Stimulated activated CD4-positive, alpha-beta T cell treated with anti-CD3 and anti-CD28 coated beads, TNF-alpha, amount 100 ng/mL, for 48 hours (primary cell): ENCODE measurements around the gene MAST4.

ENCODE experiments used
- DNase-seq, 3 donors: peaks; one replicate each; pipeline ENCODE4 v3.0.0-alpha.2; 2020; ENCODE audit warnings: low read depth in 3 of 3

MAST4 gene

DNA sequence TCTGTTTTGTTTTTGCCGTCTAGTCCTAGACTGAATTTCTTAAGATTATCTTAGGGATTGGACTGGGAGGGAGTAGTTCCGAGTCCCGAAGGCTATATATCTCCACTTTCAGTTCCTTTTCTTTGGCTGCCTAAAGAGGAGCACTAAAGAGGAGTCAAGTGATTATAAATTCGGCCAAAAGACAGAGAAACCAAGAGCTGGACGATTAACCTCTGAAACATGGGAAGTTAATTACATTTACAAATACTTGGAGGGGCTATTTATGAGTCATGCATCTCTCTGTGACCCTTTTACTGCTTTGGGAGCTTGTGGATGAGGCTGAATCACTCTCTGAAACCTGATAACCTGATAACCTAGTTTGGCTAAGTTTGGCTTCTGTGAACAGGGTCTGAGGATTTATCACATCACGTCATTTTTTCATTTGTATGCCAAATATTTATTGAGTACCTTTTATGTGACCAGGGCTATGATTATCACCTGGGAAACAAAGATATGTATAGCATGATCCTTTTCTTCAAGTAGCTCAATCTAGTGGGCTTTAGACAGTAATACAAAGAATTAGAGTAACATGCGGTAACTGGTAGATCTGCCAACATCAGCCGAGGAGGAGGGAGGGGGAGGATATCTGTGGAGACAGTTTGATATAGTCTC lies 419.5 kb downstream of the MAST4 start:
- DNase-seq = no peak

DNA sequence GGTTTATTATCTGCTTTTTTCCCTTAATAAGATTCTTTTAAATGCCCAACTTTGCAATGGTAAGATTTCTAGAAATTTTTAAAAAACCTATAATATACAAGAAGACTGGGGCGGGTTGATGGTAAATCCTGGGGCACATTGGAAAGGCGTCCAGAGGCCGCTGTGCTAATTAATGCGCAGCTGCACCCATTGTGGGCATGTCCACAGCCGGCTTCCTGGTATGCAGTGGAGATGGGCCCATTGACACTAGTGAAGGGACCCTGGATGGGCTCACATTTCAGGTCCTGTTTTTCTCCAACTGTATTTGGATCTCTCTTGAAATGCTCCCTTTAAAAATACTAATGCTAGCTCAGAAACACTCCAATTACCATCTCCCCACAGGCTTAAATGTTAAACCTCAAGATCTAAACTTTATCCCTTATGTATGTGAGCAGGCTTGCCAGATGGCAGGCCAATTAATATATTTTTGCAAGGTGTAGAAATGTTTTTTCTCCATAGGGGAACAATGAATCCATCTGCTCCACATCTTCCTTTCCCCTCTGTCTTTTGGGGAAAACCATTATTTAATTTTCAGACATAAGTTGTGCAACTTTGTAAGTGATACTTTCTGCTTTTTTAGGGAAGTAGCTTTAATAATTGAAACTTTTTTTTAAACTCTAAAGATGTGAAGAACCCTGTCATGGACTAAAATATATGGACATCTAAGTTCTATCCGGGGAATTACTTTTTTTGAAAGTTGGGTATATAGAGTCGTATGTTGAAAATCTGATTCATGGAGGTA lies 423.1 kb downstream of the MAST4 start:
- DNase-seq = no peak

DNA sequence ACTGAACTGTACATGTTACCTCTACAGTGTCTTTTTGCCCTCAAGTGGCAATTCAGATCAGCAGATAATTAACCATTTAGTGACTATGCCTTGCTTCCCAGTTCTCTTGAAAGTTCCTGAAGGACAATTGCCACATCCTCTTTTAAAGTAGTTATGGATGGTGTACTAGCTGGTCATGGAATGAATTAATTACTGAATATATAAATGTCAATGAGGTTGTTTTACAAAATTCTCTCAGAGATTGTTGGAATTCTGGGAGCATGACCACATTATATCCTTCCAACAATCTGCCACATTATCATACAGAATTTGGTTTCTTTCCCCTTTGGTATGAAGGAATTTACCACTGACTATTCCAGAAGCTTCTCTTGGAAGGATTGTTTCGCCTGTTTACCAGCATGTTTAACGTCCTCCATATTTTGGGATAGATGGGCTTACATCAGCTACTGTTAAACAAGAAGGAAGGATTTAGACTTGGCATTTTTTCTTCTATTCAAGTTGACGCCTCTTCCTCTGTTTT lies 424.0 kb downstream of the MAST4 start:
- no peak for DNase-seq

DNA sequence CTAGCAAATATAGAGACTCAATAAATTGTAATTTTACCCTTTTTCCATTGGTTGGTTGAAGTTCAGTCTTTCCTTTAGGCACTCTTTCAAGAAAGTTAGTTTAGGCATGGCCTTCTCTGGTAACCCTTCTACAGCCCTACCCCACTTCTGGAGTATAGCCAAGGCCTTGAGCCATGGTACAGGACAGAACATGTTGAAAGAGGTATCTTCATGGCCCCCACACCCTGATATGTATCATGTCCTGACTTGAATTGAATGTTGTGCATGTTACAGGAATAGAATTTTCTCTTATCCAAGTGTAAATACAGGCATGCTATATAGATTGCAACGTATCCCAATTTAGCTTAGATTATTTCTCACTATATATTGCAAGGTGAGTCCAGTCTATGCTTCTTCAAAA lies 424.8 kb downstream of the MAST4 start:
- DNase-seq = no peak

DNA sequence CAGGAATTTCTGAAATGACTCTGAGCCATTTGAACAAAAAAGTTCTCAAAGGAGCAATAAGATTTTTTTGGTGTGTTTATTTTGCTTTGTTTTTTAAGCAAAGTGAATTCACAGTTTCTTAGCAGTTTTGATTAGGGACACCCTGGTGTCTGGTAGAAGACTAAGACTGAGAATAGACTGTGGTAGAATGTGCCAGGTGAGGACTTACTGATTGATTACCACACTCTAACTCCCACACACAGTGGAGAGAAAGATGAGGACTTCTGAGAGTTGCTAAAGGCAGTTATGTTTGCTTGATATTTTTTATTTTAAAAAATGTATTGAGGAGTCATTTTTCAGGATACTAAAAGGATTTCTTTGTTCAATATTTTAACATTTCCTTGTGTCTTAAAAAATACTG lies 425.3 kb downstream of the MAST4 start:
- DNase-seq = no peak

DNA sequence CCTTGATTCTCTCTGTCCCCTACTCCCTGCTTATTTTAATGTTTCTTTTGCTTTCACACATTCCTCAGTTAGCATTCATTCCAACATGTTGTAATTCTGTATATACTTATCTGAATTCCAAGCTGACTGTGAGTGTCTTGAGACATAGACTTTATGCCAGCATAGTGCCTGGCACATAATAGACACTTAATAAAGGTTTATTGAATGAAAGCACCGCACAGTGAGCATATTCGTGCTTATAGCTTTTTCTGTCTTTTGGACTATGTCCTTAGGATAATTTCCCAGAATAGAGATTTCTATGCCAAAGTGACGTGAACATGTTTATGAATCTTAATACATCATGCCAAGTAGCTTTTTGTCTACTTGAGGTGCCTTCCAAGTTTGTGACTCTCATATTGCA lies 425.8 kb downstream of the MAST4 start:
- DNase-seq = no peak

DNA sequence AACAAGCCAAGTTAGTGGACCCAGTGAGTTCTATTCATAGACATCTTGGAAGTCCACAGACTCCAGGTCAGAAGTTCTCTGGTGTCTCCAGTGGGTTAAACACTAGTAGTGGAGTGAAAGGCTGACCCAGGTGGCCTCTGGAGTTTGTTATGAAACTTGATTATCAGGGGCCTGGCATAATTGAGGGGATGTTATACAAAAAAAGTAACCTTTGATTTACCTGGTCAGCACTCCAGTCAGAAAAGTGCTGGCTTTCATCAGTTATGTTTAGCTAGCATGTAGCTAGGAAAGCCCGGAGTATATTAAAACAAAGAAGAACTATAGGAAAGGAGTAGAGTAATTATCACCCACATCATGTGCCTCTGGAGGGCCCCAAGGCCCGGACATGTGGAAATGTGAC lies 429.3 kb downstream of the MAST4 start:
- DNase-seq = no peak

DNA sequence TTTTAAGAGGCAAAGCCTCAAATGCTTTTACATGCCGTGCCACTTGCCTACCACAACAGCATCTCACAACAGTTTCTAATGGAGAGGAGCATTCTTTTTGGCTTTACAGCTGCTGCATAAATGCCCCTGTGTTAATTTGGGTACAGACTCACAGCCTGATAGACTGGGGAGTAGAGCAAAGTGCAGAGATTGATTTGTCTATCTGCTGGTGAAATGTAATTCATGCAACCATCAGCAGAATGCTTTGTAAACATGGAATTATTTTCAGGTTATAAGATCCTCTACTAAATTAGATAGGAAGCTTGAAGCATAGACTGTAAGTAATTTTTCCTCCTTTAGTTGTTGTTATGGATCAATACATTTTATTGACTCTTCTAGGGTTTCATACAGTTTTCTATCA lies 430.1 kb downstream of the MAST4 start:
- DNase-seq = no peak

DNA sequence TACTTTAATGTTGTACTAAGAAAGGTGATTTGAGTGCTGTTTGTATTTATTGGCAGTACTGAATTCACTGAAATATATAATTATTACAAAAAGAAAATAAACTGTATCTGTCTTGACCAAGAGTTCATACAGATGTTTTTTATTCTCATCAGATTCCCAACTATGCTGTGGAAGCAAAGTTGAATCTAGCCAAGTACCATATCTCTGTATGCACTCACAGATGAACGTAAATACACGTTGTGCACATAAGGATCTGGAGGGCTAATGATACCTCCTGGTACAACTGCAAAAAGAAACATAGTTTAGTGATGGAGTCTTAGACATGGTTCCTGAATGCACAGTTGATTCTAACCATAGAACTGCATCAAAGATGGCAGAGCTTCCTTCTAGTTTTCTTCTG lies 431.0 kb downstream of the MAST4 start:
- DNase-seq = no peak

DNA sequence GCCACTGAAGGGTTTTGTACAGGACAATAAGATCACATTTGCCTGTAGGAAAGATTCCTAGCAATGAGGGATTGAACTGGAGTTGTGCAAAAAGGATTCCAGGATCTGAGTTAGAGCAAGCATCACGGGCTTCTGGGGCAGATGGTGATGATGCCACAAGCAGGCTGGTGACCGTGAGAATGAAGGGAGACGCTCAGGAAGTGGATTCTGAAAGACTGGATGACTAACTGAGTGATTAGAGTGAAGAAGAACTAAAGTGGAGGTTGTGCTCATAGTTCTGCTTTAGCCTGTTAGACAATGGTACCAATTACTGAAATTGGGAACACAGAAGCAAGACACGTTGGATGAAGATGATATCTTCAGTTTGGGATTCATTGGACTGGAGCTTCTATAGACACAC lies 432.2 kb downstream of the MAST4 start:
- no peak for DNase-seq

DNA sequence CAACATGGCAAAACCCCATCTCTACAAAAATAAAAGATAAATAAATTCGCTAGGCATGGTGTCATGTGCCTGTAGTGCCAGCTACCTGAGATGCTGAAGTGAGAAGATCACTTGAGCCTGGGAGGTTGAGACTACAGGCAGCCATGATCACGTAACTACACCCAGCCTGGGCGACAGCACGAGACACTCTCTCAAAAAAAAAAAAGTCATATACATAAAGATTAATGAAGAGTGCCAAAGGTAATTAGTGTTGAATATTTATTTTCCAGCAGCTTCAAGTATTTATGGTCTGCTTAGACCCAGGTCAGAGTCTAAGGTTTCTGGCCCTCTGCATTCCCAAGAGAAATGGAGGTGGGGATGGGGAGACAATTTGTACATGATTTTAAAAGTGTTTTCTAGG lies 432.7 kb downstream of the MAST4 start:
- DNase-seq = no peak

DNA sequence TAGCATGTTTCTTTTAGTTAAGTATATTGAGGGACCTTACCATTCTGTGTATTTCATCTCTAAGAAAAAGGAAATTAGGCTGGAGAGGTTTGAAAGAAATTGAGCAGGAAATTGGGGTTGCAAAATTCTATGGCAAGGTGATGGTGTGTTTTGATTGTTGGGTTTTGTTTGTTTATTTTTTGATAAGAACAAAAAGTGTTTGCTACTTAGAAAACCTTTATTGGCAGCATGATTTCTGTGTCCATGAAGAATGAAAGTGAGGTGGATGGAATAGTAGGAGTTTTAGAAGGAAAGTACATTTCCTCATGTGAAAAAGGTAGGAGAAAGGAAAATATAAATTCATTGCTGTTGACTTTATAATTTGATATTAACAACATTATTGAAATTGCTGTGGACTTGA lies 433.3 kb downstream of the MAST4 start:
- no peak for DNase-seq

DNA sequence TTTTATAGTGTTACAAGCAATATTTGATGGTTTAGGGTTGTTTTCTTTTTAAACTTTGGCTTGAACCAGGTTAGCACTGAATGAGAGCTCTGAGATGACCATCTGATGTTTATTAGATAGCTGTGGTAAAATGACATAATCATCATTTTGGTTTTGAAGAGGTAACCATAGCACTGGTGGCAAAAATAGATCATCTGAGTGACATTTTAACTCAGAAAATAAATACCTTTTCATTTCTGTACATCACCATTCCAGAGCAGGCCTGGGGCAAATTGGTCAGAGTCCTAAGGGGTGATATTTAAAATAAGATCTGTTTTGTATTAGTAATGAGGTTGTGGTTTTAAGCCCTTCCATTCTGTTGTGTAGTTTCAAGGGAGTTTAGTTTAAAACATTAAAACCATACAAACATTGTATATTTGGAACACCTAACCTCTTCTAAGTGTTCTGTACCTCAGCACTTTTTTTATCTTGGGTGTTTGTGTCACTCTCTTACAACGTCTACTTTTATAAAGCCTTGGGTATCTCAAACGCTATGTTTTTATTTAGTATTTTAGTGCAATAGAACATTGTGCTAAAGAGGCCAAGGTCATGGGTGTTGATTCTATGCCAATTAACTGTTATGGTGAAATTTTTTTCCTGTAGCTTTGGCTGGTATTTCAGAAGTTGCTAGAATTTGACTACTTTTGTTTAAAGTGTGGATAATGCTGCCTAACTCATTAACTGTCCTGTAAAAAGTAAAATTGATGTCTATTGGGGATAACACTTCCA lies 434.3 kb downstream of the MAST4 start:
- no peak for DNase-seq

DNA sequence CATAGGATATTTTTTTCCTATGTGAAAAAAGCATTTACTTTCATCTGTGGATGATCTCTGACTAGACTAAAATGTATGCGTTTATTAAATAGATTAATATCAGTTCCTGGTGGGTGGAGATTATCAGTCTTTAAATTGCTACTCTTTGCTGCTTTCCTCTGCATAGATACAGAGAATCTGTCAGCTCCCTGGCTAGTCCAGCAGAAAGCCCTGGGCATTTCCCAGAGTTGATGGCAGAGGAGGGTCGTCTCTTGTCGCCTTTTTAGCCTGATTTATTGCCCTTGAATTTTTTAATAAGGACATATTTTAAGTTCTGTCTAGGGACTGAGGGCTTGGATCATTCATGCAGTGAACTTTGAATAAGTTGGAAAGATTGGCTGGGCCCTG lies 434.9 kb downstream of the MAST4 start:
- DNase-seq = no peak

DNA sequence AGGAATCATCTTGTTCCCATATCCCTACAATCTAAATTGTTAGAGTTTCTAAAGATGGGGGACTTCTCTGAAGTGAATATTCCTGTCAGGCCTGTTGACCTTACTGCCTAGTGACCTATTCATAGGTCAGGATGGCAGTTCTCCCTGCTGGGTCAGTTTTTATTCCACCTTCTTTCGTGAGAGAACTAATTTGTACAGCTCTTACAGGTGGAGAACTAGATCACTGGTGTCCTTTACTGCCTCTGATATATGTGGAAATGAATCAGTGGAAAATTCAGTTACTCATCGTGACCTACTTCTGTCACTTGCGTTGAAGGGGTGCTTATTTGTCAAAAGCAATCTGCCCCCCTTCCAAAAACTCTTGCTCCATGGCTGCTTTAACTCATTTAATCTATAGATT lies 435.5 kb downstream of the MAST4 start:
- DNase-seq = no peak

DNA sequence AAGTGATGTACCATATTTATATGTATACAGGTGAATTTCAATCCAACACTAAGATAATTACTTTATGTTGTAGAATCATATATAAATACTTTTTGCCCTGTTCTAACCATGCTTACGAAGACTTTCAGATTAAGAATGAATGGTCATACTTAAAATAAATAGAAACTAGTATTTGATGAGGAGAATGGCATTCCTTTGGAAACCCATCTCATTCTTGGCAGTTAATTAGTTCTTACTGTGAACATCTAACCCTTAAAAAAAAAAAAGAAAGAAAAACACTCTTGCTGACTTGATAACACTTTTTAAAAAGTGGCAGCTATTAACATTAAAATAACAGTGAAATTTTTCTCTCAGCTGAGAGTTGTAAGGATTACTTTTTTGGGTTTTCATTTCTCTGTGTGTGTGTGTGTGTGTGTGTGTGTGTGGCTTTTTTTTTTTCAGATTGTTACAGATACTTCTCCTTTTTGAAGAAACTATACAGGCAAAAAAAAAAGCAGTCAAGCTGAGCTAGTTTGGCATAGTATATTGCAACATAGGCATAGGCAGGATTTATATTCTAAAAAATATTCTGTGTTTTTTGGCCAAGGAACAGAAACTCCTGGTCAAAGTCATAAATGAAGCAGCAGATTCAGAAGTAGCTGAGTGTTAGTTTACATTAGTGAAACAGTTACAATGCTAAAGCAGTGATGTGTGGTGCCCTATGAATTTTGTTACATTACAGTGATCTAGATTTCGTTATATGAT lies 436.9 kb downstream of the MAST4 start:
- DNase-seq = no peak

DNA sequence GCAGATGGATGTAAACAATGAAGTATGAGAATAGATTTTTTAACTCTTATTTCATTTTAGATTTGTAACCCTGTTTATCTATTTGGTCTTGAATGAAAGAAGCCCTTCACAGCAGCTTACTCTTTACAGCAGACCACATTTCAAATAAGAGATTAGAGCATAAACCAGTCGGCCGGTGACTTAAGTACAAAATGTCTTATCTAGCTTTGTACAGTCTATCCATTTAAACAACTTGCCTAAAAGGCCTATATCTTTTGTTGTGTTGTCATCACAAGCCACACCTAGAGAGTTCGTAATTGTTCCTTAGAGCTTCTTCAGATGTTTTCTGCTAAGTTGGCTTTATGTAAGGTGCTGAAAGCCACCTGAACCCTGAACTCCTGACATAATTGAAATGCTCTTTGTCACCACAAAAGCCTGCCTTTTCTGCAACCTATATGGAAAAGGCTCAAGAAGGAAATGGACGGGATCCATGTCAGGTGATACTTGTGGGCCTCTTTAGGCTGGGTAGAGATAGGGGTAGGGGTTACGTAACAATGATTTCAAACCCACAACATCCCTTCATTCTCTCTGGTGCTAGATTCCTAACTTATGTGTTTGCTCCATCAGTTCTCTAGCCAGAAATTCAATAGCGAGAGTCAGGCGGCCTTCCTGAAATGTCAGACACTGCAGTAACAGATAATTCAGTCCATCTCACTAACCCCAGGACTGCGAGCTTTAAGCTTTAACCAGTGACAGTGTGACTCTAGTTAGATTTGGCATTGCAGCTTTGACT lies 437.9 kb downstream of the MAST4 start:
- DNase-seq = no peak

DNA sequence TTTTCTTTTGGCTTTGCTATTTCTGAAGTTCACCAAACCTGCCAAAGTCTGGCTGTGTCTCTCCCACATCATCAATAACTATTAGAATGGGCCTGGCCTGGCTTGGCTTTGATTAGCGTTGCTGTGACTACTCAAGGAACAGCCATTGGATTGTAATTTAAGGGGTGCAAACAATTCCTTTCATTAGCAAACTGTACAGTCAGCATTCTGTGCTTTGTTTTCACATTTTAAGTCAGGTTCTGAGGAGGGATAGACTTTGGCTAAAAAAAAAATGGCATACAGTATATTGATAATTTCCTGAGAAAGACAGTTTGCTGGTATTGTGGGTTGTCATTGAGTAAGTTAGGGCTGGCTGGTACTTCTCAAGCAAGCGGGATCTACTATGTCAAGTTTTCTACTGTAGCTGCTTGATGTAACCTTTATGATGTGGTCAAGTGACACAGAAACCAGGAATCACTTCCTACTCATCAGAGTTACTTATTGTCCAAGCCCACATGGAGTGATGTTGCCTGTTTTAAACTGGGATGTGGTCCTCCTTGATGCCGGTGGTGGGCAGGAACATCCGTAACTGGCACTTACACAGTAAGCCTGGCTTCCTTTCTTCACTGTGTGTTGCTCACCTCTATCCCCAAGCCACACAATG lies 439.0 kb downstream of the MAST4 start:
- no peak for DNase-seq

DNA sequence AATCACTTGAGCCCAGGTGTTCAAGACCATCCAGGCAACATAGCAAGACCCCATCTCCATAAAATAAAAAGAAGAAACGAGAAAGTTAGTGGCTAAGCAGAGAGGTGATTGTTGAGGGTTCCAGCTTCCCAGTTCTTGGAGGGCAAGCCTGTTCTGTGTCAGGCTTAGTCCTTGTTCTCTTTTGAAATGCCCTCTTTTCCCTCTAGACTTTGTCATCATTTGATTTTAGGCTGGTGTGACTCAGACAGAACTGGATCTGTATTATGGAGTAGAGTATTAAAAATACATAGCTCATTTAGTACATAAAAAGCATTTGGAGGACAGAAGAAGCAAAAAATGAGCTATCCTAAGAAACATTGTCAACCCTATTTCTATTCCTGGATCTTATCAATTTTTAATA lies 441.0 kb downstream of the MAST4 start:
- DNase-seq = no peak

DNA sequence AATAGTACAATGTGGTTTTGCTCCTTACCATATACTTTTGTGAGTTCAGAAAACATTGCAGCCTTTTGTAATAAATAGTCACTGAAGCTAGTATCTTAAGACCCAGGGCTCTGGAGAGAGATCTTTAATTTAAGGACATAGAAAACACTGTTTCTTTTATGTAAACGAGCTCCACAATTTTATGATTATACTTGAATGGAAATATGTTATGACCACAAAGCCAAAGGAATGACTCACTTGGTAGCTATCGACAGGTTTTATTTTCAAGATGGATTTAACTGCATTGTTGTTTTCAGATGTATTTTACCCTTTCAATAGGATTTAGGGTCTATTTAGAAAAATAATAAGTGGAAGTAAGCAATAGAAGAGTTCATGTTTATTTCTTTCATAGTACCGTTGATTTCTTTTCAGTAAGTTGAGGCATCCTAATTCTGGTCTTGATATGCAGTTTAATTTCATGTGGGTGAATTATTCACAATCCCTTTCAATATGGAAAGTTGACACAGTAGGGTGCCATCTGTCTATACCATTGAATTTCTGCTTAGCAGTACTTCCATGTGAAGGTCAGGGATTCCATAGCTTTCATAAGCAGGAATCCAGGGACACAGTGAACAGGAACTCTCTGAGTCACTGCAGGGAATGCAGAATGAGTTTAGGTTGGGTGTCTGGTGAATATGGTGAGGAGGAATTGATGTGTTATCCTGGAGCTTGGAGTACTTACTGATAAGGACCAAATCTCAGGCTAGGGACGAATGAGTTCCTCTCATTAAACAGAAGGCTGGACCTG lies 442.8 kb downstream of the MAST4 start:
- DNase-seq = no peak
